ENCODE measurements around the gene HLA-DRB1. TPM values are rescaled to one million over a fixed set of nuclear protein-coding genes. Genes with fewer than 3 reads are reported as not detected.
"Not testable (repeated sequence)": the region's sequence is repeated elsewhere in the genome, so short reads cannot be mapped to it uniquely, and the experiment has no call there.

Gene HLA-DRB1
- 0.95 and 1.4 TPM in 2 replicates for total RNA-seq (2014; rRNA removed; shearing (Covaris generic))

- no peak for DNase-seq (ENCODE audit: low spot score)
Observed at GRCh38 chr6:32589596-32590449, at the start of gene HLA-DRB1. Gene HLA-DRB1 (minus strand): TSS chr6:32589848. CDS start chr6:32589742, 106 bp downstream.

- no peak for DNase-seq (ENCODE audit: low spot score)
Observed at GRCh38 chr6:32638532-32639219, 49.0 kb upstream of the HLA-DRB1 start.

GRCh38 chr6:32637883-32638282, 48.2 kb upstream of the HLA-DRB1 start:
- no peak for DNase-seq (ENCODE audit: low spot score)

- no peak for DNase-seq (ENCODE audit: low spot score)
Observed at GRCh38 chr6:32637219-32637880, 47.7 kb upstream of the HLA-DRB1 start, which contains the start of gene HLA-DQA1. Gene HLA-DQA1 (plus strand): TSS chr6:32637406. CDS start chr6:32637459, 53 bp downstream.

GRCh38 chr6:32635526-32636123, 46.0 kb upstream of the HLA-DRB1 start:
- DNase-seq (ENCODE audit: low spot score) = no peak

- DNase-seq (ENCODE audit: low spot score) = not testable (repeated sequence)
Observed at GRCh38 chr6:32629793-32630192, 40.1 kb upstream of the HLA-DRB1 start.

- no peak for DNase-seq (ENCODE audit: low spot score)
Observed at GRCh38 chr6:32627831-32628230, 38.2 kb upstream of the HLA-DRB1 start.

- no peak for DNase-seq (ENCODE audit: low spot score)
Observed at GRCh38 chr6:32627249-32627648, 37.6 kb upstream of the HLA-DRB1 start.

GRCh38 chr6:32625137-32625536, 35.5 kb upstream of the HLA-DRB1 start:
- DNase-seq (ENCODE audit: low spot score) = no peak

GRCh38 chr6:32624565-32624964, 34.9 kb upstream of the HLA-DRB1 start:
- DNase-seq (ENCODE audit: low spot score) = no peak

GRCh38 chr6:32623693-32624092, 34.0 kb upstream of the HLA-DRB1 start:
- DNase-seq (ENCODE audit: low spot score) = no peak

GRCh38 chr6:32622545-32623401, 33.1 kb upstream of the HLA-DRB1 start:
- DNase-seq (ENCODE audit: low spot score) = peak; percentile 38

- DNase-seq (ENCODE audit: low spot score) = no peak
Observed at GRCh38 chr6:32621372-32621771, 31.7 kb upstream of the HLA-DRB1 start.

GRCh38 chr6:32617751-32618150, 28.1 kb upstream of the HLA-DRB1 start:
- DNase-seq (ENCODE audit: low spot score) = no peak

- no peak for DNase-seq (ENCODE audit: low spot score)
Observed at GRCh38 chr6:32615885-32616532, 26.4 kb upstream of the HLA-DRB1 start.

- no peak for DNase-seq (ENCODE audit: low spot score)
Observed at GRCh38 chr6:32614366-32615081, 24.9 kb upstream of the HLA-DRB1 start.

GRCh38 chr6:32613475-32613874, 23.8 kb upstream of the HLA-DRB1 start:
- no peak for DNase-seq (ENCODE audit: low spot score)

GRCh38 chr6:32610682-32611296, 21.1 kb upstream of the HLA-DRB1 start:
- DNase-seq (ENCODE audit: low spot score) = no peak
